ENCODE data around the gene CHST8.

The CHST8 gene

GRCh38 chr19:33713194-33713593 lies 91.4 kb downstream of the CHST8 start:
- H3K27ac Mint-ChIP-seq = no peak overlapping the region
- H3K9me3 Mint-ChIP-seq = peaks cover 22% of the 10 kb centered on the region
- H3K27me3 Mint-ChIP-seq = peaks cover 5% of the 10 kb centered on the region
- DNase-seq = no peak
- H3K4me1 Mint-ChIP-seq = no peaks in the 10 kb centered on the region
- no peak for ATAC-seq
- H3K36me3 Mint-ChIP-seq (ENCODE audit: low read depth) = no peaks in the 10 kb centered on the region
- no peak overlapping the region for H3K4me3 Mint-ChIP-seq

- Mint-ChIP-seq H3K27me3 (peaks cover 5% of the 10 kb centered on the region), H3K9me3 (peaks cover 22% of the 10 kb centered on the region), H3K4me1 (no peaks in the 10 kb centered on the region), H3K4me3 (no peak overlapping the region), H3K36me3 (ENCODE audit: low read depth) (no peaks in the 10 kb centered on the region), H3K27ac (no peak overlapping the region)
- ATAC-seq = no peak
- DNase-seq = no peak
These were observed 92.4 kb downstream of the CHST8 start for GRCh38 chr19:33714149-33714548.

GRCh38 chr19:33715462-33715861 lies 93.7 kb downstream of the CHST8 start:
- H3K27ac Mint-ChIP-seq = no peak overlapping the region
- no peaks in the 10 kb centered on the region for H3K36me3 Mint-ChIP-seq (ENCODE audit: low read depth)
- H3K4me3 Mint-ChIP-seq = no peak overlapping the region
- no peaks in the 10 kb centered on the region for H3K4me1 Mint-ChIP-seq
- peaks cover 15% of the 10 kb centered on the region for H3K9me3 Mint-ChIP-seq
- DNase-seq = no peak
- H3K27me3 Mint-ChIP-seq = peaks cover 3% of the 10 kb centered on the region
- ATAC-seq = no peak

GRCh38 chr19:33717878-33718277 lies 96.1 kb downstream of the CHST8 start:
- H3K4me1 Mint-ChIP-seq = no peaks in the 10 kb centered on the region
- no peak for ATAC-seq
- H3K27me3 Mint-ChIP-seq = peaks cover 7% of the 10 kb centered on the region
- no peaks in the 10 kb centered on the region for H3K36me3 Mint-ChIP-seq (ENCODE audit: low read depth)
- no peak for DNase-seq
- no peak overlapping the region for H3K27ac Mint-ChIP-seq
- H3K9me3 Mint-ChIP-seq = peaks cover 15% of the 10 kb centered on the region
- H3K4me3 Mint-ChIP-seq = no peak overlapping the region

GRCh38 chr19:33718651-33719254 lies 97.0 kb downstream of the CHST8 start:
- no peaks in the 10 kb centered on the region for H3K4me1 Mint-ChIP-seq
- H3K27me3 Mint-ChIP-seq = peaks cover 7% of the 10 kb centered on the region
- no peak overlapping the region for H3K27ac Mint-ChIP-seq
- DNase-seq = no peak
- ATAC-seq = no peak
- H3K36me3 Mint-ChIP-seq (ENCODE audit: low read depth) = no peaks in the 10 kb centered on the region
- peaks cover 15% of the 10 kb centered on the region for H3K9me3 Mint-ChIP-seq
- H3K4me3 Mint-ChIP-seq = no peak overlapping the region

- Mint-ChIP-seq H3K4me3 (no peak overlapping the region), H3K27me3 (peaks cover 7% of the 10 kb centered on the region), H3K9me3 (peaks cover 14% of the 10 kb centered on the region), H3K4me1 (no peaks in the 10 kb centered on the region), H3K36me3 (ENCODE audit: low read depth) (no peaks in the 10 kb centered on the region), H3K27ac (no peak overlapping the region)
- no peak for ATAC-seq
- DNase-seq = no peak
These were observed 97.8 kb downstream of the CHST8 start for GRCh38 chr19:33719366-33720154.

- Mint-ChIP-seq H3K27me3 (peaks cover 7% of the 10 kb centered on the region), H3K9me3 (peaks cover 9% of the 10 kb centered on the region), H3K4me3 (no peak overlapping the region), H3K27ac (no peak overlapping the region), H3K36me3 (ENCODE audit: low read depth) (no peaks in the 10 kb centered on the region), H3K4me1 (no peaks in the 10 kb centered on the region)
- ATAC-seq (no peak), DNase-seq (no peak)
These were observed 98.4 kb downstream of the CHST8 start for GRCh38 chr19:33720155-33720493.

- no peak overlapping the region for H3K4me3 Mint-ChIP-seq
- H3K9me3 Mint-ChIP-seq = peaks cover 6% of the 10 kb centered on the region
- DNase-seq (no peak), ATAC-seq (no peak)
- no peak overlapping the region for H3K27ac Mint-ChIP-seq
- peaks cover 7% of the 10 kb centered on the region for H3K27me3 Mint-ChIP-seq
- H3K36me3 Mint-ChIP-seq (ENCODE audit: low read depth) = no peaks in the 10 kb centered on the region
- H3K4me1 Mint-ChIP-seq = no peaks in the 10 kb centered on the region
These were observed 99.2 kb downstream of the CHST8 start for GRCh38 chr19:33720691-33721682.

- Mint-ChIP-seq H3K9me3 (no peaks in the 10 kb centered on the region), H3K4me1 (no peaks in the 10 kb centered on the region), H3K27me3 (peaks cover 7% of the 10 kb centered on the region), H3K36me3 (ENCODE audit: low read depth) (no peaks in the 10 kb centered on the region), H3K27ac (no peak overlapping the region), H3K4me3 (no peak overlapping the region)
- no peak for ATAC-seq
- DNase-seq = no peak
These were observed 100.1 kb downstream of the CHST8 start for GRCh38 chr19:33721735-33722297.

- ATAC-seq = no peak
- Mint-ChIP-seq H3K9me3 (no peaks in the 10 kb centered on the region), H3K27ac (no peak overlapping the region), H3K4me3 (no peak overlapping the region), H3K36me3 (ENCODE audit: low read depth) (no peaks in the 10 kb centered on the region), H3K4me1 (no peaks in the 10 kb centered on the region), H3K27me3 (peaks cover 7% of the 10 kb centered on the region)
- no peak for DNase-seq
These were observed 100.9 kb downstream of the CHST8 start for GRCh38 chr19:33722456-33723239.

- Mint-ChIP-seq H3K36me3 (ENCODE audit: low read depth) (no peaks in the 10 kb centered on the region), H3K27me3 (peaks cover 7% of the 10 kb centered on the region), H3K4me1 (no peaks in the 10 kb centered on the region), H3K4me3 (no peak overlapping the region), H3K9me3 (no peaks in the 10 kb centered on the region), H3K27ac (no peak overlapping the region)
- no peak for DNase-seq
- ATAC-seq = no peak
These were observed 101.8 kb downstream of the CHST8 start for GRCh38 chr19:33723512-33723911.

- DNase-seq (no peak), ATAC-seq (no peak)
- H3K4me1 Mint-ChIP-seq = no peaks in the 10 kb centered on the region
- no peaks in the 10 kb centered on the region for H3K9me3 Mint-ChIP-seq
- no peaks in the 10 kb centered on the region for H3K36me3 Mint-ChIP-seq (ENCODE audit: low read depth)
- no peak overlapping the region for H3K27ac Mint-ChIP-seq
- no peak overlapping the region for H3K4me3 Mint-ChIP-seq
- peaks cover 7% of the 10 kb centered on the region for H3K27me3 Mint-ChIP-seq
These were observed 102.4 kb downstream of the CHST8 start for GRCh38 chr19:33724021-33724720.

- no peaks in the 10 kb centered on the region for H3K4me1 Mint-ChIP-seq
- H3K27me3 Mint-ChIP-seq = peaks cover 7% of the 10 kb centered on the region
- no peaks in the 10 kb centered on the region for H3K9me3 Mint-ChIP-seq
- no peak overlapping the region for H3K27ac Mint-ChIP-seq
- H3K36me3 Mint-ChIP-seq (ENCODE audit: low read depth) = no peaks in the 10 kb centered on the region
- DNase-seq (no peak), ATAC-seq (no peak)
- no peak overlapping the region for H3K4me3 Mint-ChIP-seq
These were observed 102.9 kb downstream of the CHST8 start for GRCh38 chr19:33724721-33725060.
